HepG2 (cell line): ENCODE results near the gene ZBTB20. TPM values are rescaled to one million over a fixed set of nuclear protein-coding genes. Genes with fewer than 3 reads are reported as not detected.

Experiments
- ATAC-seq: fragments of 200-7000 bp; cut with Tn5 transposase; 3 replicates; pipeline ENCODE4 v1.9.1; 2020; ENCODE audit warnings: mild to moderate bottlenecking, moderate library complexity
- BruUV-seq: library from RNA; stranded (reverse); fragments of 400-500 nt; replicated peaks from 2 replicates; lab custom pipeline; 2021; lab: Mats Ljungman, UMichigan
- CTCF ChIA-PET: fragments of 300-600 bp; formaldehyde crosslinking; extraction: SDS; loops from one replicate; lab custom pipeline; 2021; ENCODE audit warnings: low total read pairs, inconsistent platforms, low intra/inter-chr PET ratio; lab: Yijun Ruan, JAX
- POLR2A ChIA-PET: fragments of 350-600 bp; sonication (Branson Sonifier 250); formaldehyde crosslinking; loops from one replicate; lab custom pipeline; 2020; ENCODE audit warnings: antibody characterized with exemption, inconsistent platforms; lab: Yijun Ruan, JAX
- DNase-seq: peaks from one replicate; pipeline ENCODE4 v3.0.0-alpha.2; 2015; ENCODE audit warnings: low spot score
- FAIRE-seq: peaks from 3 replicates; lab custom pipeline; 2011; peaks lifted over from hg19 to GRCh38; lab: Jason Lieb, UNC
- H2AFZ ChIP-seq: one replicate; pipeline ENCODE4 v1.6.1; 2011; ENCODE audit warnings: low read length, inconsistent platforms
- H3K27ac ChIP-seq: fragments of 300-600 bp; 3 replicates; pipeline ENCODE4 v1.8.0; 2011; ENCODE audit warnings: mixed run types, mild to moderate bottlenecking, mixed read lengths, low read length, inconsistent platforms; ENCODE audit not compliant: insufficient read depth; ENCODE audit errors: extremely low read length
- H3K27me3 ChIP-seq, 2 experiments: fragments of 200-600 bp in 1 of 2; 2 replicates in 1 of 2; 3 replicates in 1 of 2; pipeline versions ENCODE4 v1.6.0 to v1.8.0; 2011; ENCODE audit warnings: low read length in 2 of 2, mild to moderate bottlenecking in 2 of 2, moderate library complexity in 2 of 2, inconsistent platforms in 1 of 2; ENCODE audit not compliant: insufficient read depth in 2 of 2, control insufficient read depth in 1 of 2
- H3K36me3 ChIP-seq, 2 experiments: fragments of 200-600 bp in 1 of 2; replicated peaks in 1 of 2; 2 replicates in 1 of 2; 3 replicates in 1 of 2; pipeline versions ENCODE4 v1.5.1 to v1.8.0; 2011; ENCODE audit warnings: low read length in 2 of 2, inconsistent platforms in 1 of 2; ENCODE audit not compliant: insufficient read depth in 2 of 2, control insufficient read depth in 1 of 2
- H3K4me1 ChIP-seq: 2 replicates; pipeline ENCODE4 v1.5.1; 2012; ENCODE audit warnings: low read length, inconsistent platforms; ENCODE audit not compliant: insufficient read depth
- H3K4me2 ChIP-seq: 2 replicates; pipeline ENCODE4 v1.6.0; 2011; ENCODE audit warnings: low read depth, low read length, inconsistent platforms
- H3K4me3 ChIP-seq, 3 experiments: fragments of 200-600 bp in 1 of 3; sonication (generic), shearing (Covaris generic) in 1 of 3; replicated peaks in 1 of 3; 2 replicates each; pipeline ENCODE4 v1.5.1; 2011 to 2016; ENCODE audit warnings: low read length in 3 of 3, inconsistent platforms in 2 of 3, low read depth in 2 of 3, mild to moderate bottlenecking in 2 of 3, control low read depth in 1 of 3, mixed read lengths in 1 of 3; ENCODE audit not compliant: insufficient read depth in 1 of 3
- H3K79me2 ChIP-seq: one replicate; pipeline ENCODE4 v1.6.1; 2011; ENCODE audit warnings: low read length, inconsistent platforms; ENCODE audit not compliant: insufficient read depth
- H3K9ac ChIP-seq: 2 replicates; pipeline ENCODE4 v1.6.0; 2011; ENCODE audit warnings: mild to moderate bottlenecking, low read depth, low read length, inconsistent platforms; ENCODE audit not compliant: insufficient read depth
- H3K9me3 ChIP-seq: 2 replicates; pipeline ENCODE4 v1.5.1; 2012; ENCODE audit warnings: mild to moderate bottlenecking, low read length
- H4K20me1 ChIP-seq: 2 replicates; pipeline ENCODE4 v1.6.0; 2011; ENCODE audit warnings: inconsistent platforms, mild to moderate bottlenecking, low read length, moderate library complexity; ENCODE audit not compliant: insufficient read depth
- ADNP ChIP-seq: sonication (generic); formaldehyde crosslinking; IDR thresholded peaks from 2 replicates; pipeline ENCODE4 v1.4.0; 2020; ENCODE audit warnings: missing genetic modification reagents
- AKAP8 ChIP-seq: sonication (generic); formaldehyde crosslinking; IDR thresholded peaks from 2 replicates; pipeline ENCODE4 v1.5.1; 2020; ENCODE audit warnings: mild to moderate bottlenecking, missing genetic modification reagents
- CREB1 ChIP-seq, 2 experiments: fragments of 450-650 bp in 1 of 2; IDR thresholded peaks; 2 replicates each; pipeline ENCODE4 v1.6.1; 2016 to 2017; ENCODE audit warnings: control low read depth in 1 of 2, mild to moderate bottlenecking in 1 of 2, missing compliant biosample characterization in 1 of 2, missing genetic modification characterization in 1 of 2
- E2F1 ChIP-seq: sonication (generic); formaldehyde crosslinking; IDR thresholded peaks from 2 replicates; pipeline ENCODE4 v1.5.0; 2020; ENCODE audit warnings: missing genetic modification reagents
- TERF1 ChIP-seq: sonication (generic); formaldehyde crosslinking; IDR thresholded peaks from 2 replicates; pipeline ENCODE4 v1.8.0; 2022; ENCODE audit warnings: mild to moderate bottlenecking, missing genetic modification reagents, moderate library complexity
- TRIM24 ChIP-seq: sonication (generic); formaldehyde crosslinking; IDR thresholded peaks from 2 replicates; pipeline ENCODE4 v1.8.0; 2022; ENCODE audit warnings: mild to moderate bottlenecking, missing genetic modification reagents
- ZFP36L2 ChIP-seq: sonication (generic); formaldehyde crosslinking; IDR thresholded peaks from 2 replicates; pipeline ENCODE4 v1.4.0; 2020; ENCODE audit warnings: missing genetic modification reagents
- ZFYVE20 ChIP-seq: sonication (generic); formaldehyde crosslinking; IDR thresholded peaks from 2 replicates; pipeline ENCODE4 v1.8.0; 2023; ENCODE audit warnings: low read depth, mild to moderate bottlenecking, moderate library complexity, missing genetic modification reagents, borderline replicate concordance
- ZNF143 ChIP-seq: sonication (generic); formaldehyde crosslinking; IDR thresholded peaks from 2 replicates; pipeline ENCODE4 v1.4.0; 2020; ENCODE audit warnings: missing genetic modification reagents
- ZNF230 ChIP-seq: sonication (generic); formaldehyde crosslinking; IDR thresholded peaks from 2 replicates; pipeline ENCODE4 v1.4.0; 2020; ENCODE audit warnings: mild to moderate bottlenecking, missing genetic modification reagents
- ZNF337 ChIP-seq: sonication (generic); formaldehyde crosslinking; IDR thresholded peaks from 2 replicates; pipeline ENCODE4 v1.5.1; 2020; ENCODE audit warnings: missing genetic modification reagents, low read depth, mild to moderate bottlenecking, borderline replicate concordance
- ZNF343 ChIP-seq: sonication (generic); formaldehyde crosslinking; IDR thresholded peaks from 2 replicates; pipeline ENCODE4 v1.4.0; 2020; ENCODE audit warnings: mild to moderate bottlenecking, missing genetic modification reagents
- ZNF644 ChIP-seq: IDR thresholded peaks from 2 replicates; pipeline ENCODE4 v1.6.1; 2016; ENCODE audit warnings: low read depth
- ZNF674 ChIP-seq: sonication (generic); formaldehyde crosslinking; IDR thresholded peaks from 2 replicates; pipeline ENCODE4 v1.5.0; 2020; ENCODE audit warnings: low read depth, mild to moderate bottlenecking, missing genetic modification reagents
- WGBS: methylation state at CpG from one replicate; pipeline ENCODE4 v1.1.6; 2017; ENCODE audit warnings: low lambda C conversion rate; 5-methylcytosine and 5-hydroxymethylcytosine counted together
- in situ Hi-C: cut with HindIII; loops from 2 replicates; pipeline ENCODE4 v1.10.0; 2017; ENCODE audit warnings: low pct_unique_long_range_greater_than_20kb; ENCODE audit not compliant: extremely low pct_ligation_motif_present
- intact Hi-C: fragments of 100-400 bp; cut with micrococcal nuclease; formaldehyde crosslinking; loops from one replicate; pipeline ENCODE4 v1.10.0; 2022; ENCODE audit not compliant: unreplicated experiment
- polyA plus RNA-seq, 8 experiments: library from polyadenylated mRNA; depleted of rRNA in 3 of 8; stranded (reverse) in 7 of 8; unstranded in 1 of 8; fragments of >200 nt; fragmentation: Illumina TruSeq in 4 of 8; extraction: Trizol in 4 of 8; gene quantifications; 2 replicates each; pipeline versions ENCODE4 v1.2.1 to v1.2.3, GENCODE V29; 2011 to 2016; ENCODE audit warnings: low read depth in 4 of 8, missing spikeins in 1 of 8, mixed read lengths in 1 of 8; ENCODE audit not compliant: insufficient read depth in 1 of 8
- total RNA-seq, 5 experiments: library from RNA; depleted of rRNA; stranded (reverse); fragments of >200 nt; fragmentation: Illumina TruSeq; extraction: Trizol; gene quantifications; 2 replicates each; pipeline ENCODE4 v1.2.3, GENCODE V29; 2016; ENCODE audit warnings: low read depth in 1 of 5
- TF ChIP-seq, protein P1 (sequence below): sonication (generic); formaldehyde crosslinking; IDR thresholded peaks from 2 replicates; pipeline ENCODE4 v1.4.0; 2020; ENCODE audit warnings: mild to moderate bottlenecking, missing genetic modification reagents

The ZBTB20 gene
- total and polyA plus RNA-seq, 2 of the 13 experiments (the other 11 are each of a cell fraction or from before 2014, with no cell fraction given): 1.9 to 8.8 TPM

- FAIRE-seq (no peak), DNase-seq (no peak), ATAC-seq (no peak)
- no peaks in the 10 kb centered on the region for H3K27me3 ChIP-seq
- CTCF ChIA-PET: no interaction called here
- intact Hi-C loops: no loop called here
- in situ Hi-C loops: no loop called here
- no peaks in the 10 kb centered on the region for H3K36me3 ChIP-seq
- TF ChIP-seq ZFP36L2 (CRISPR knock-in tag) (no peak), ADNP (CRISPR knock-in tag) (no peak), ZNF343 (CRISPR knock-in tag) (no peak), CREB1 (IDR thresholded peaks at IDR 0.05) (no peak), CREB1 (CRISPR knock-in tag; IDR thresholded peaks at IDR 0.05) (no peak), ZFYVE20 (CRISPR knock-in tag) (no peak), TERF1 (CRISPR knock-in tag) (no peak), ZNF644 (no peak), AKAP8 (CRISPR knock-in tag) (no peak), ZNF674 (CRISPR knock-in tag) (no peak), ZNF230 (no peak), TRIM24 (CRISPR knock-in tag) (no peak), ZNF337 (CRISPR knock-in tag) (no peak), ZNF143 (CRISPR knock-in tag) (no peak), E2F1 (CRISPR knock-in tag) (no peak)
- TF ChIP-seq, protein P1, sequence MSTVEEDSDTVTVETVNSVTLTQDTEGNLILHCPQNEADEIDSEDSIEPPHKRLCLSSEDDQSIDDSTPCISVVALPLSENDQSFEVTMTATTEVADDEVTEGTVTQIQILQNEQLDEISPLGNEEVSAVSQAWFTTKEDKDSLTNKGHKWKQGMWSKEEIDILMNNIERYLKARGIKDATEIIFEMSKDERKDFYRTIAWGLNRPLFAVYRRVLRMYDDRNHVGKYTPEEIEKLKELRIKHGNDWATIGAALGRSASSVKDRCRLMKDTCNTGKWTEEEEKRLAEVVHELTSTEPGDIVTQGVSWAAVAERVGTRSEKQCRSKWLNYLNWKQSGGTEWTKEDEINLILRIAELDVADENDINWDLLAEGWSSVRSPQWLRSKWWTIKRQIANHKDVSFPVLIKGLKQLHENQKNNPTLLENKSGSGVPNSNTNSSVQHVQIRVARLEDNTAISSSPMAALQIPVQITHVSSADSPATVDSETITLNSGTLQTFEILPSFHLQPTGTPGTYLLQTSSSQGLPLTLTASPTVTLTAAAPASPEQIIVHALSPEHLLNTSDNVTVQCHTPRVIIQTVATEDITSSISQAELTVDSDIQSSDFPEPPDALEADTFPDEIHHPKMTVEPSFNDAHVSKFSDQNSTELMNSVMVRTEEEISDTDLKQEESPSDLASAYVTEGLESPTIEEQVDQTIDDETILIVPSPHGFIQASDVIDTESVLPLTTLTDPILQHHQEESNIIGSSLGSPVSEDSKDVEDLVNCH: no peak
- no peak overlapping the region for H2AFZ ChIP-seq
- no peaks in the 10 kb centered on the region for H3K9me3 ChIP-seq
- no peaks in the 10 kb centered on the region for H4K20me1 ChIP-seq
- H3K79me2 ChIP-seq: no peaks in the 10 kb centered on the region
- POLR2A ChIA-PET: no interaction called here
- no peak overlapping the region for H3K9ac ChIP-seq
- no TSS peak for BruUV-seq
- WGBS: 89% methylated on average over 7 of the region's 7 CpGs
- no peak overlapping the region for H3K4me2 ChIP-seq
- no peak overlapping the region for H3K4me3 ChIP-seq
- peaks cover 37% of the 10 kb centered on the region for H3K4me1 ChIP-seq
- H3K27ac ChIP-seq: no peak overlapping the region
Observed at GRCh38 chr3:114714957-114715460, 432.1 kb downstream of the ZBTB20 start.
